Measurements from ENCODE around the gene ELOVL2. TPM values are rescaled to one million over a fixed set of nuclear protein-coding genes. Genes with fewer than 3 reads are reported as not detected.

ELOVL2 gene
- total RNA-seq, 1 donor from 2014 or later, result 0.23 TPM

- H3K27me3 ChIP-seq, result peaks cover 5% of the 10 kb centered on the region
- TF ChIP-seq CTCF (IDR thresholded peaks at IDR 0.05), result no peak
- ATAC-seq (no peak), DNase-seq (no peak)
- no peaks in the 10 kb centered on the region for H3K9me3 ChIP-seq
- no peaks in the 10 kb centered on the region for H3K36me3 ChIP-seq
- H3K4me1 ChIP-seq, result no peaks in the 10 kb centered on the region
- intact Hi-C loops (cut with DNase I), result loop anchor here (10.0 kb wide), 1 partner anchor 111 kb away; no protein-coding TSS in a partner anchor
- H3K27ac ChIP-seq, result no peak overlapping the region
- no peak overlapping the region for H3K4me3 ChIP-seq
Measured at GRCh38 chr6:11065436-11066202, 21.5 kb upstream of the ELOVL2 start.

GRCh38 chr6:11064836-11065235 lies 20.7 kb upstream of the ELOVL2 start:
- intact Hi-C loops (cut with DNase I), result loop anchor here (10.0 kb wide), 1 partner anchor 110 kb away; no protein-coding TSS in a partner anchor
- peaks cover 5% of the 10 kb centered on the region for H3K27me3 ChIP-seq
- H3K9me3 ChIP-seq, result no peaks in the 10 kb centered on the region
- H3K27ac ChIP-seq, result no peak overlapping the region
- no peaks in the 10 kb centered on the region for H3K4me1 ChIP-seq
- H3K4me3 ChIP-seq, result no peak overlapping the region
- no peak for TF ChIP-seq CTCF (IDR thresholded peaks at IDR 0.05)
- DNase-seq (no peak), ATAC-seq (no peak)
- no peaks in the 10 kb centered on the region for H3K36me3 ChIP-seq

GRCh38 chr6:11062715-11063114 lies 18.6 kb upstream of the ELOVL2 start:
- H3K9me3 ChIP-seq, result no peaks in the 10 kb centered on the region
- H3K27ac ChIP-seq, result no peak overlapping the region
- H3K27me3 ChIP-seq, result no peaks in the 10 kb centered on the region
- no peaks in the 10 kb centered on the region for H3K4me1 ChIP-seq
- H3K36me3 ChIP-seq, result no peaks in the 10 kb centered on the region
- no peak for TF ChIP-seq CTCF (IDR thresholded peaks at IDR 0.05)
- intact Hi-C loops (cut with DNase I), result loop anchor here (10.0 kb wide), 1 partner anchor 108 kb away; no protein-coding TSS in a partner anchor
- no peak for DNase-seq
- no peak for ATAC-seq
- H3K4me3 ChIP-seq, result no peak overlapping the region

- intact Hi-C loops (cut with DNase I), result loop anchor here (10.0 kb wide), 1 partner anchor 107 kb away; no protein-coding TSS in a partner anchor
- H3K27ac ChIP-seq, result no peak overlapping the region
- no peaks in the 10 kb centered on the region for H3K27me3 ChIP-seq
- DNase-seq (no peak), ATAC-seq (no peak)
- no peak for TF ChIP-seq CTCF (IDR thresholded peaks at IDR 0.05)
- no peaks in the 10 kb centered on the region for H3K36me3 ChIP-seq
- no peak overlapping the region for H3K4me3 ChIP-seq
- no peaks in the 10 kb centered on the region for H3K9me3 ChIP-seq
- no peaks in the 10 kb centered on the region for H3K4me1 ChIP-seq
Measured at GRCh38 chr6:11062083-11062482, 18.0 kb upstream of the ELOVL2 start.

GRCh38 chr6:11058406-11058805 lies 14.3 kb upstream of the ELOVL2 start:
- ATAC-seq (no peak), DNase-seq (no peak)
- Histone ChIP-seq H3K9me3 (no peaks in the 10 kb centered on the region), H3K36me3 (no peaks in the 10 kb centered on the region), H3K4me3 (no peak overlapping the region), H3K27me3 (no peaks in the 10 kb centered on the region), H3K27ac (no peak overlapping the region), H3K4me1 (no peaks in the 10 kb centered on the region)
- intact Hi-C loops (cut with DNase I), result no loop called here
- TF ChIP-seq CTCF (IDR thresholded peaks at IDR 0.05), result no peak

Data from upper lobe of right lung (tissue), 1 donor.